IMR-90 (cell line): ENCODE results near the gene DPP6. TPM values are rescaled to one million over a fixed set of nuclear protein-coding genes. Genes with fewer than 3 reads are reported as not detected.

ENCODE experiments used
- ATAC-seq: fragments of 200-7000 bp; cut with Tn5 transposase; 2 replicates; pipeline ENCODE4 v1.9.1; 2020; ENCODE audit warnings: low read depth, mild to moderate bottlenecking, moderate library complexity
- BruUV-seq: library from RNA; stranded (reverse); fragments of 400-500 nt; replicated peaks from 2 replicates; lab custom pipeline; 2021; lab: Mats Ljungman, UMichigan
- CTCF ChIA-PET: fragments of 300-600 bp; formaldehyde crosslinking; extraction: SDS; loops from one replicate; lab custom pipeline; 2021; ENCODE audit warnings: antibody characterized with exemption; lab: Yijun Ruan, JAX
- POLR2A ChIA-PET: fragments of 300-600 bp; sonication (Branson Sonifier 250); formaldehyde crosslinking; loops from one replicate; lab custom pipeline; 2022; ENCODE audit warnings: antibody characterized with exemption; ENCODE audit not compliant: unreplicated experiment; lab: Charles Lee
- DNase-seq: peaks from one replicate; pipeline ENCODE4 v3.0.0; 2013
- H2AFZ ChIP-seq: replicated peaks from 2 replicates; pipeline ENCODE3; 2013; ENCODE audit warnings: low read length, mild to moderate bottlenecking; ENCODE audit not compliant: poor library complexity
- H2AK5ac ChIP-seq: 2 replicates; pipeline ENCODE4 v1.6.1; 2013; ENCODE audit warnings: low read depth, low read length, inconsistent platforms
- H2AK9ac ChIP-seq: replicated peaks from 2 replicates; pipeline ENCODE3; 2013; ENCODE audit warnings: mild to moderate bottlenecking, low read depth, low read length, moderate library complexity; ENCODE audit not compliant: poor library complexity
- H2BK120ac ChIP-seq: 2 replicates; pipeline ENCODE4 v1.6.1; 2013; ENCODE audit warnings: low read depth, low read length, inconsistent platforms
- H2BK15ac ChIP-seq: 3 replicates; pipeline ENCODE4 v1.6.1; 2013; ENCODE audit warnings: low read depth, low read length, inconsistent platforms
- H2BK20ac ChIP-seq: 2 replicates; pipeline ENCODE4 v1.6.1; 2013; ENCODE audit warnings: low read depth, mild to moderate bottlenecking, inconsistent platforms, low read length, moderate library complexity
- H2BK5ac ChIP-seq: 2 replicates; pipeline ENCODE4 v1.6.1; 2013; ENCODE audit warnings: mild to moderate bottlenecking, low read depth, low read length, inconsistent platforms; ENCODE audit not compliant: poor library complexity, severe bottlenecking
- H3K14ac ChIP-seq: replicated peaks from 2 replicates; pipeline ENCODE4 v1.6.1; 2013; ENCODE audit warnings: low read depth, low read length, inconsistent platforms
- H3K18ac ChIP-seq: 2 replicates; pipeline ENCODE4 v1.6.1; 2013; ENCODE audit warnings: low read depth, low read length, control low read depth
- H3K23ac ChIP-seq: 2 replicates; pipeline ENCODE4 v1.6.1; 2013; ENCODE audit warnings: low read depth, low read length, inconsistent platforms
- H3K27ac ChIP-seq: 2 replicates; pipeline ENCODE4 v1.5.1; 2013; ENCODE audit warnings: mild to moderate bottlenecking, control low read depth, low read length; ENCODE audit not compliant: insufficient read depth
- H3K27me3 ChIP-seq: 2 replicates; pipeline ENCODE4 v1.6.1; 2013; ENCODE audit warnings: low read length; ENCODE audit not compliant: control insufficient read depth, insufficient read depth
- H3K36me3 ChIP-seq: 2 replicates; pipeline ENCODE4 v1.6.1; 2013; ENCODE audit warnings: low read length, mixed read lengths; ENCODE audit not compliant: control insufficient read depth, insufficient read depth
- H3K4ac ChIP-seq: 2 replicates; pipeline ENCODE4 v1.6.1; 2013; ENCODE audit warnings: low read depth, low read length, inconsistent platforms
- H3K4me1 ChIP-seq: 2 replicates; pipeline ENCODE4 v1.6.1; 2013; ENCODE audit warnings: low read length, mixed read lengths; ENCODE audit not compliant: control insufficient read depth, insufficient read depth
- H3K4me2 ChIP-seq: 2 replicates; pipeline ENCODE4 v1.6.1; 2013; ENCODE audit warnings: low read depth, mild to moderate bottlenecking, control low read depth, low read length, moderate library complexity
- H3K4me3 ChIP-seq: 2 replicates; pipeline ENCODE4 v1.5.1; 2013; ENCODE audit warnings: low read depth, mild to moderate bottlenecking, control low read depth, low read length, moderate library complexity; ENCODE audit not compliant: insufficient read depth
- H3K56ac ChIP-seq: 2 replicates; pipeline ENCODE4 v1.6.1; 2013; ENCODE audit warnings: low read length, inconsistent platforms; ENCODE audit not compliant: insufficient read depth; ENCODE audit errors: extremely low read depth
- H3K79me1 ChIP-seq, 2 experiments: 2 replicates each; pipeline ENCODE4 v1.6.1; 2013; ENCODE audit warnings: low read length in 2 of 2, inconsistent platforms in 1 of 2, low read depth in 1 of 2
- H3K9ac ChIP-seq: 2 replicates; pipeline ENCODE4 v1.6.1; 2013; ENCODE audit warnings: low read depth, low read length, control low read depth
- H3K9me1 ChIP-seq: 2 replicates; pipeline ENCODE4 v1.6.1; 2013; ENCODE audit warnings: low read length, inconsistent platforms; ENCODE audit not compliant: insufficient read depth
- H3K9me3 ChIP-seq: 2 replicates; pipeline ENCODE4 v1.6.1; 2013; ENCODE audit warnings: low read length; ENCODE audit not compliant: control insufficient read depth, insufficient read depth
- H4K20me1 ChIP-seq: 2 replicates; pipeline ENCODE4 v1.6.1; 2013; ENCODE audit warnings: low read length, inconsistent platforms; ENCODE audit not compliant: insufficient read depth
- H4K5ac ChIP-seq: 2 replicates; pipeline ENCODE4 v1.6.1; 2013; ENCODE audit warnings: mild to moderate bottlenecking, low read depth, low read length, control low read depth
- H4K8ac ChIP-seq, 2 experiments: 2 replicates each; pipeline ENCODE4 v1.6.1; 2013; ENCODE audit warnings: low read depth in 2 of 2, low read length in 2 of 2, control low read depth in 1 of 2, inconsistent platforms in 1 of 2
- H4K91ac ChIP-seq: 2 replicates; pipeline ENCODE4 v1.6.1; 2013; ENCODE audit warnings: low read depth, low read length, inconsistent platforms; ENCODE audit not compliant: insufficient read depth
- CHD1 ChIP-seq: IDR thresholded peaks from 2 replicates; pipeline ENCODE4 v1.6.1; 2012; ENCODE audit warnings: low read depth, low read length, improper control_type of control experiment
- FOS ChIP-seq: fragments of 150-350 bp; IDR thresholded peaks from 2 replicates; pipeline ENCODE4 v1.6.1; 2016; ENCODE audit warnings: low read depth, low read length
- MAZ ChIP-seq: IDR thresholded peaks from 2 replicates; pipeline ENCODE4 v1.6.1; 2012; ENCODE audit warnings: low read depth, mild to moderate bottlenecking, low read length, improper control_type of control experiment, moderate library complexity, borderline replicate concordance
- MXI1 ChIP-seq: IDR thresholded peaks from 2 replicates; pipeline ENCODE4 v1.6.1; 2012; ENCODE audit warnings: low read depth, mild to moderate bottlenecking, low read length, moderate library complexity, borderline replicate concordance
- POLR2A ChIP-seq: IDR thresholded peaks from 2 replicates; pipeline ENCODE4 v1.6.1; 2012; ENCODE audit warnings: mild to moderate bottlenecking, low read depth, low read length
- RAD21 ChIP-seq: IDR thresholded peaks from 2 replicates; pipeline ENCODE4 v1.6.1; 2012; ENCODE audit warnings: low read length, improper control_type of control experiment
- RFX5 ChIP-seq: IDR thresholded peaks from 2 replicates; pipeline ENCODE4 v1.8.0; 2012; ENCODE audit warnings: low read depth, mild to moderate bottlenecking, low read length, moderate library complexity
- SMC3 ChIP-seq: fragments of 150-350 bp; IDR thresholded peaks from 2 replicates; pipeline ENCODE4 v1.6.1; 2016; ENCODE audit warnings: low read depth, mild to moderate bottlenecking, antibody characterized with exemption, low read length, moderate library complexity
- WGBS, 2 experiments: methylation state at CpG; one replicate each; pipeline versions ENCODE4 v1.1.5 to v1.1.7; 2013; ENCODE audit warnings: missing lambda C conversion rate in 2 of 2; ENCODE audit not compliant: insufficient read length in 1 of 2; ENCODE audit errors: extremely low coverage in 2 of 2; 5-methylcytosine and 5-hydroxymethylcytosine counted together
- dilution Hi-C: fragments of 300-500 bp; cut with HindIII; formaldehyde crosslinking; loops from one replicate; pipeline ENCODE4 v1.14.3; 2018; ENCODE audit warnings: low sequenced_read_pairs; ENCODE audit not compliant: unreplicated experiment
- in situ Hi-C: fragments of 300-500 bp; cut with MboI; formaldehyde crosslinking; loops from 3 replicates; pipeline ENCODE4 v1.14.3; 2019; ENCODE audit warnings: low sequenced_read_pairs, inconsistent platforms, mixed read lengths
- intact Hi-C: fragments of 100-400 bp; cut with micrococcal nuclease; formaldehyde crosslinking; loops from 2 replicates; pipeline ENCODE4 v1.10.0; 2022
- polyA plus RNA-seq, 3 experiments: library from polyadenylated mRNA; depleted of rRNA; stranded (reverse); fragments of >200 nt; gene quantifications; 2 replicates each; pipeline ENCODE4 v1.2.3, GENCODE V29; 2012; ENCODE audit warnings: low replicate concordance in 1 of 3
- total RNA-seq: library from RNA; depleted of rRNA; stranded (reverse); fragments of >200 nt; gene quantifications from 2 replicates; pipeline ENCODE4 v1.2.3, GENCODE V29; 2012
- TF ChIP-seq, protein P1 (sequence below): fragments of 150-350 bp; IDR thresholded peaks from 2 replicates; pipeline ENCODE4 v1.6.1; 2017; ENCODE audit warnings: mild to moderate bottlenecking, antibody characterized with exemption, low read length, low read depth
- TF ChIP-seq, protein P2 (sequence below): conservative IDR thresholded peaks from 2 replicates; pipeline ENCODE4 v1.5.1; 2012; ENCODE audit warnings: mild to moderate bottlenecking, low read depth, low read length, improper control_type of control experiment
- TF ChIP-seq, protein P3 (sequence below): fragments of 150-350 bp; IDR thresholded peaks from 2 replicates; pipeline ENCODE4 v1.6.1; 2016; ENCODE audit warnings: low read depth, mild to moderate bottlenecking, low read length, moderate library complexity, borderline replicate concordance

DPP6 gene
- total and polyA plus RNA-seq, 2 of the 4 experiments (the other 2 are of a cell fraction): not detected

DNA sequence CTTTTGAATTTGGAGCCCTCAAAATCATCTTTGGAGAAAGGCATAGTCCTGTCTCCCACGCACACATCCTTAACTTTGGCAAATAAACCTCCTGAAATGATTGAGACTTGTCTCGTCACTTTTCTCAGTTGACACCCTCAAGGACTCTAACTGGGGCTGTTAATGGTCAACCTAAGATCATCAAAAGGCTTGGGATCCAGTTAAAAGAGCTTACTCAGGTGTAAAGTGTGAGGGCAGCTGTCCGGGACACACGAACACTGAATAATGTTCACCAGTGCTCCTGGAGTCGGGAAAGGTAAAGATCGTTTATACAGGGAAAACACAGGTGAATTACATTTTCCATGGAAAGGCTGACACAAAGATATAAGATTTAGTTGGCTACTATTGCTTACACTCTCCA, 866.1 kb downstream of the DPP6 start:
- Histone ChIP-seq H3K9me3 (no peaks in the 10 kb centered on the region), H4K91ac (no peak overlapping the region), H3K9me1 (no peaks in the 10 kb centered on the region), H3K36me3 (no peaks in the 10 kb centered on the region), H3K4me3 (no peak overlapping the region), H2BK15ac (no peak overlapping the region), H2AK5ac (no peak overlapping the region), H2AK9ac (no peak overlapping the region), H3K27ac (no peak overlapping the region), H3K14ac (no peak overlapping the region), H3K4me2 (no peak overlapping the region), H3K56ac (no peak overlapping the region), H4K8ac (no peak overlapping the region), H2AFZ (no peak overlapping the region), H3K4ac (no peak overlapping the region), H2BK5ac (no peak overlapping the region), H3K27me3 (peaks cover 13% of the 10 kb centered on the region; the same call in 1 of the 2 replicates), H4K20me1 (no peaks in the 10 kb centered on the region), H2BK20ac (no peak overlapping the region), H4K5ac (no peak overlapping the region), H3K23ac (no peak overlapping the region), H3K9ac (no peak overlapping the region), H3K4me1 (no peaks in the 10 kb centered on the region), H2BK120ac (no peak overlapping the region), H3K79me1 (no peaks in the 10 kb centered on the region), H3K18ac (no peak overlapping the region)
- intact Hi-C loops: no loop called here
- ChIA-PET CTCF (no interaction called here), POLR2A (no interaction called here)
- no peak for DNase-seq
- ATAC-seq: no peak
- dilution Hi-C loops: no loop called here
- BruUV-seq: no TSS peak
- TF ChIP-seq MAZ (no peak), FOS (no peak), SMC3 (no peak), RFX5 (no peak), POLR2A (no peak), MXI1 (no peak), CHD1 (no peak), RAD21 (no peak)
- TF ChIP-seq, protein P1, sequence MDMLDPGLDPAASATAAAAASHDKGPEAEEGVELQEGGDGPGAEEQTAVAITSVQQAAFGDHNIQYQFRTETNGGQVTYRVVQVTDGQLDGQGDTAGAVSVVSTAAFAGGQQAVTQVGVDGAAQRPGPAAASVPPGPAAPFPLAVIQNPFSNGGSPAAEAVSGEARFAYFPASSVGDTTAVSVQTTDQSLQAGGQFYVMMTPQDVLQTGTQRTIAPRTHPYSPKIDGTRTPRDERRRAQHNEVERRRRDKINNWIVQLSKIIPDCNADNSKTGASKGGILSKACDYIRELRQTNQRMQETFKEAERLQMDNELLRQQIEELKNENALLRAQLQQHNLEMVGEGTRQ: no peak
- TF ChIP-seq, protein P2, sequence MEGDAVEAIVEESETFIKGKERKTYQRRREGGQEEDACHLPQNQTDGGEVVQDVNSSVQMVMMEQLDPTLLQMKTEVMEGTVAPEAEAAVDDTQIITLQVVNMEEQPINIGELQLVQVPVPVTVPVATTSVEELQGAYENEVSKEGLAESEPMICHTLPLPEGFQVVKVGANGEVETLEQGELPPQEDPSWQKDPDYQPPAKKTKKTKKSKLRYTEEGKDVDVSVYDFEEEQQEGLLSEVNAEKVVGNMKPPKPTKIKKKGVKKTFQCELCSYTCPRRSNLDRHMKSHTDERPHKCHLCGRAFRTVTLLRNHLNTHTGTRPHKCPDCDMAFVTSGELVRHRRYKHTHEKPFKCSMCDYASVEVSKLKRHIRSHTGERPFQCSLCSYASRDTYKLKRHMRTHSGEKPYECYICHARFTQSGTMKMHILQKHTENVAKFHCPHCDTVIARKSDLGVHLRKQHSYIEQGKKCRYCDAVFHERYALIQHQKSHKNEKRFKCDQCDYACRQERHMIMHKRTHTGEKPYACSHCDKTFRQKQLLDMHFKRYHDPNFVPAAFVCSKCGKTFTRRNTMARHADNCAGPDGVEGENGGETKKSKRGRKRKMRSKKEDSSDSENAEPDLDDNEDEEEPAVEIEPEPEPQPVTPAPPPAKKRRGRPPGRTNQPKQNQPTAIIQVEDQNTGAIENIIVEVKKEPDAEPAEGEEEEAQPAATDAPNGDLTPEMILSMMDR: no peak
- TF ChIP-seq, protein P3, sequence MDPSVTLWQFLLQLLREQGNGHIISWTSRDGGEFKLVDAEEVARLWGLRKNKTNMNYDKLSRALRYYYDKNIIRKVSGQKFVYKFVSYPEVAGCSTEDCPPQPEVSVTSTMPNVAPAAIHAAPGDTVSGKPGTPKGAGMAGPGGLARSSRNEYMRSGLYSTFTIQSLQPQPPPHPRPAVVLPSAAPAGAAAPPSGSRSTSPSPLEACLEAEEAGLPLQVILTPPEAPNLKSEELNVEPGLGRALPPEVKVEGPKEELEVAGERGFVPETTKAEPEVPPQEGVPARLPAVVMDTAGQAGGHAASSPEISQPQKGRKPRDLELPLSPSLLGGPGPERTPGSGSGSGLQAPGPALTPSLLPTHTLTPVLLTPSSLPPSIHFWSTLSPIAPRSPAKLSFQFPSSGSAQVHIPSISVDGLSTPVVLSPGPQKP: no peak
- in situ Hi-C loops: no loop called here
- WGBS, 2 experiments: 71% methylated on average over 3 of the region's 6 CpGs; no CpG with 5 or more reads in 1 of the 2 experiments
